ENCODE results near the gene BICD2. TPM values are rescaled to one million over a fixed set of nuclear protein-coding genes. Genes with fewer than 3 reads are reported as not detected.

The BICD2 gene
- total and polyA plus RNA-seq, 2 of the 13 experiments (the other 11 are each of a cell fraction or from before 2014, with no cell fraction given) = 5.1 to 17.4 TPM

- H3K4me2 ChIP-seq (ENCODE audit: low read depth, low read length) = no peak overlapping the region
- ChIA-PET CTCF (ENCODE audit: low intra/inter-chr PET ratio, low total read pairs) (no interaction called here), POLR2A (no interaction called here)
- intact Hi-C loops (cut with micrococcal nuclease; ENCODE audit: unreplicated experiment) (loop anchor here (1.0 kb wide), 1 partner anchor 19 kb away; no protein-coding TSS in a partner anchor), in situ Hi-C loops (cut with HindIII; ENCODE audit: extremely low pct_ligation_motif_present, low pct_unique_long_range_greater_than_20kb) (no loop called here)
- H3K36me3 ChIP-seq (replicated peaks in 1 of 2; ENCODE audit: control insufficient read depth in 1 of 2, insufficient read depth in 2 of 2, low read length in 2 of 2) = peaks cover 28 to 64% of the 10 kb centered on the region in 2 experiments
- no peak overlapping the region for H2AFZ ChIP-seq (ENCODE audit: low read length)
- no peaks in the 10 kb centered on the region for H3K9me3 ChIP-seq (ENCODE audit: low read length)
- ATAC-seq = no peak
- 94% methylated on average over 6 of the region's 9 CpGs for WGBS (ENCODE audit: low lambda C conversion rate)
- H3K27me3 ChIP-seq (ENCODE audit: control insufficient read depth in 1 of 2, insufficient read depth in 2 of 2, low read length in 2 of 2) = no peaks in the 10 kb centered on the region
- peaks cover 13% of the 10 kb centered on the region; the same call in 1 of the 2 replicates for H3K4me1 ChIP-seq (ENCODE audit: insufficient read depth, low read length)
- BruUV-seq (replicated peaks) = no TSS peak
- no peak overlapping the region for H3K27ac ChIP-seq (ENCODE audit: extremely low read length, insufficient read depth, low read length)
- no peaks in the 10 kb centered on the region for H3K79me2 ChIP-seq (ENCODE audit: insufficient read depth, low read length)
- no peak for DNase-seq (ENCODE audit: low spot score)
- no peak overlapping the region for H3K9ac ChIP-seq (ENCODE audit: insufficient read depth, low read depth, low read length)
- TF ChIP-seq ZSCAN21 (CRISPR knock-in tag; IDR thresholded peaks at IDR 0.05; ENCODE audit: borderline replicate concordance) (no peak), ZNF335 (CRISPR knock-in tag; IDR thresholded peaks at IDR 0.05) (no peak), ATF6 (CRISPR knock-in tag; conservative IDR thresholded peaks at IDR 0.05) (no peak), ZHX2 (IDR thresholded peaks at IDR 0.05; ENCODE audit: low read depth) (no peak), ZHX2 (CRISPR knock-in tag; IDR thresholded peaks at IDR 0.05; ENCODE audit: borderline replicate concordance) (no peak), ZZZ3 (CRISPR knock-in tag; IDR thresholded peaks at IDR 0.05; ENCODE audit: borderline replicate concordance) (no peak), RFX1 (IDR thresholded peaks at IDR 0.05) (no peak), ZNF460 (CRISPR knock-in tag; IDR thresholded peaks at IDR 0.05; ENCODE audit: borderline replicate concordance) (no peak), ZNF660 (CRISPR knock-in tag; IDR thresholded peaks at IDR 0.05; ENCODE audit: borderline replicate concordance, low read depth) (no peak), PTBP1 (IDR thresholded peaks at IDR 0.05; ENCODE audit: low read depth, low read length, poor library complexity, severe bottlenecking) (no peak), ZNF124 (CRISPR knock-in tag; IDR thresholded peaks at IDR 0.05) (no peak), ETS1 (CRISPR knock-in tag; IDR thresholded peaks at IDR 0.05) (no peak), SRSF9 (IDR thresholded peaks at IDR 0.05; ENCODE audit: borderline replicate concordance, insufficient read depth, low read depth, low read length, poor library complexity, severe bottlenecking) (no peak), SSRP1 (CRISPR knock-in tag; IDR thresholded peaks at IDR 0.05) (no peak), YY1 (IDR thresholded peaks at IDR 0.05; ENCODE audit: insufficient read depth, insufficient replicate concordance, low read depth, low read length) (no peak), REL (CRISPR knock-in tag; conservative IDR thresholded peaks at IDR 0.05) (no peak)
- FAIRE-seq = no peak
- H3K4me3 ChIP-seq (replicated peaks in 1 of 3; ENCODE audit: insufficient read depth in 1 of 3, low read depth in 2 of 3, low read length in 3 of 3) = no peak overlapping the region
- 0 out of 2 replicates have a peak, but pooled peaks cover under 1% of the 10 kb centered on the region for H4K20me1 ChIP-seq (ENCODE audit: insufficient read depth, low read length)
These were observed 40.8 kb downstream of the BICD2 start for GRCh38 chr9:92723801-92724323.

Data from HepG2 (cell line).